NCI-H187 (cell line): ENCODE results near the gene TRMT44.
"Not testable (repeated sequence)": the region's sequence is repeated elsewhere in the genome, so short reads cannot be mapped to it uniquely, and the experiment has no call there.

Experiments
- DNase-seq, 2 experiments: peaks; one replicate each; lab custom pipeline; 2025; lab: John Stamatoyannopoulos, UW

The TRMT44 gene

GRCh38 chr4:8440492-8441311, at the start of gene TRMT44, which contains the start of gene ACOX3:
Gene TRMT44 (plus strand): TSS chr4:8440777. CDS start chr4:8440823, 46 bp downstream.
Gene ACOX3 (minus strand): TSS chr4:8440723. CDS start chr4:8416521, 24,202 bp downstream.
- peak; percentile 83 to 97 for DNase-seq

GRCh38 chr4:8391071-8391470, 49.5 kb upstream of the TRMT44 start:
- DNase-seq: no peak

DNA sequence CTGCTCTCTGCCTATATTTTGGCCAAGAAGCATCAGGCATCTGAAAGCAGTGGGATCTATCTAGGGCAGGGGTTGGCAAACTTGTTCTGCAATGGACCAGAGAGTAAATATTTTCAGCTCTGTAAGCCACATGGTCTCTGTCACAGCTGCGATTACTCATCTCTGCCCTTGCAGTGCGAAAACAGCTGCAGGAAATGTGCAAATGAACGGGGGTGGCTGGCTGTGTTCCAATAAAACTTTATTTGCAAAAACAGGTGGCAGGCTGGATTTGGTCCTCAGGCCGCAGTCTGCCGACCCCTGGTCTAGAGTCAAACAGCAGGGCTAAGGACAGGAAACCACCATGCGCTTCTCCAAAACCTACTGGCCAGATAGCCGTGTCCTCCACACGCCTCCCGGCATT, 48.6 kb upstream of the TRMT44 start:
- no peak for DNase-seq

- no peak for DNase-seq
Measured at GRCh38 chr4:8392591-8393190, 47.9 kb upstream of the TRMT44 start.

GRCh38 chr4:8393593-8394038, 47.0 kb upstream of the TRMT44 start:
- DNase-seq: no peak

GRCh38 chr4:8394061-8394519, 46.5 kb upstream of the TRMT44 start:
- peak in 1 of 2 experiments; percentile 58 for DNase-seq

DNA sequence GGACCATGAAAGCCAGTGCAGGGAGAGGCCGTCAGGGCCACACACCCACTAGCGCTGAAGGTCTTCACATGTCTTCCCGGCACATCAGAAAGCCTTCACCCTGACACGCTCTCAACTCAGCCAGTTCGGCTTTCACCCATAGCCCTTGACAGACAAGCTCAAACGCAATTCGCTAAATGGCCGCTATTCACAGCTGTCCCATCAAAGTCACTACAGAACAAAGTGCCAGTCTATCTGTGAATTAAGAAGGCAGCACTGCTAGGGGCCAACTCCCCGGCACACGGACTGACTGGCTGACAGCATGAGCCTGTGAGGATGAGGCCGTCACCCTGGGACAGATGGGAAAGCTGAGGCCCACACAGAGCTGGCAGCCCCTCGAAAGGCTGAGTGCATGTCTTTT, 45.8 kb upstream of the TRMT44 start:
- no peak for DNase-seq

DNA sequence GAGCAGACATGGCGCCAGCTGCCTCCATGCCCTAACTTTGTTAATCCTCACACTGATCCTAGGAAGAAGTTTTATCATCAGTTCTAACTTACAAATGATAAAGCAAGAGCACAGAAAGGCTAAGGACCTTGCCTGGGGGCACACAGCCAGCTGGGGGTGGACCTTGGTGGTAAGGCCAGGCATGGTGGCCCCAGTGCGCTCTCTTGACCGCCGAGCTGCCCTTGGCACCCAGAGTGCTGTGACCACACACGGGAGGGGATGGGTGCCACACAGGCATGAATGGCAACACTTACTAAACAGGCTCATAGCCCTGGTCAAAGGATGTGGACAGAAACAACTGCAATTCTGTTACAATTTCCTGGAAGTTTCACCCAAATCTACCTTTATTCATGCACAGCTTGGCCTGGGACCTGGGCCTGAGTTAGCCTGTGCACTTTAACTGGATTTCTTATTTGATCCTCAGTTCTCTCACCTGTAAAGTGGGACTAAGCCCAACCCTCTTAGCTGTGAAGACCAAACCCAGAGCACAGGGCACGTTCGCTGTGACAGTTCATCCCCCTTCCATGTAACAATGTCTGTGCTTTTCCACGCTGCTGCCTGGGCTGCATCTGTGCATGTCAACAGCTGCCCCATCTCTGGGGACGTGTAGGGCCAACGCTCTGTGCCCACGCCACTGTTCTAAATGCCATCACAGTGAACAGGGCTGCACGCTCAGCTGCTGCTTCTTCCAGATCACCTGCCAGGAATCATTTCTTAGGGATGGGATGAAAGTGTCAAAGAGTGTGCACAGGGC, 44.9 kb upstream of the TRMT44 start:
- DNase-seq: no peak

GRCh38 chr4:8396762-8397406, 43.7 kb upstream of the TRMT44 start:
- DNase-seq: no peak

- DNase-seq: no peak
Measured at GRCh38 chr4:8398347-8398746, 42.2 kb upstream of the TRMT44 start.

GRCh38 chr4:8399298-8399697, 41.3 kb upstream of the TRMT44 start:
- DNase-seq: no peak

GRCh38 chr4:8400632-8401325, 39.8 kb upstream of the TRMT44 start:
- no peak for DNase-seq

DNA sequence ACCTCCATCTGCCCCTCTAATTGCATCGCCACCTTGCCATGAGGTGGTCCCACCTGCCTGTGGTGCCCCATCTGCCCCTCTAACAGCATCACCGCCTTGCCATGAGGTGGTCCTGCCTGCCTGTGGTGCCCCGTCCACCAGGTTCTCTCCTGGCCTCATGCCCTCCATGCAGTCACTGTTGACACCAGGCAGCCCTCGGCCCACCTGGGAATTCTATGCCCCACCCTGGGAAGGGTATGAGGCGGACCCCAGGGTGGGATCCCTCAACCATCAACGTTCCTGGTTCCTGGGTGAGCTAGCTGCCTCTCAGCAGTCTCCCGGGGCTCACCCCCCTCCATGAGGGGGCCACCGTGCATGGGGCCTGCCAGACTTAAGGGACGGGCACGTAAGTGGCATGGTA, 38.9 kb upstream of the TRMT44 start:
- no peak for DNase-seq

- no peak for DNase-seq
Measured at GRCh38 chr4:8402181-8402597, 38.4 kb upstream of the TRMT44 start.

DNA sequence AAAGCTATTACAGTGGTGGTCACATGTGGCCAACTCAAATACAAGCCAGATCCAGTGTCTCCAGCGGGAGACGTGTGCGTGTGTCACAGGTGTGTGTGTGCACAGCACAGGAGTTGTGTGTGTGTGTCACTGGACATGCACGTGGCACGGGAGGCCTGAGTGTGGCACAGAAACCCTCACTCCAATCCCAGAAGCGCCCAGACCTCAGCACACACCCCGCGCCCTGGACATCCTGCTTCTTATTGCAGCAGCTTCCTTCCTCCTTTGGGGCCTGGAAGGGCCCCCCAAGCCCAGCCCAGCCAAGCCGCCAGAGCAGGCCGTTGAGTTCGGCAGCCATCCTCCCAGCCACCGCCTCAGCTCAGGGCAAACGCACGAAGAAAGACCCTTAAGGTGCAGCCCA, 37.9 kb upstream of the TRMT44 start:
- DNase-seq: no peak

DNA sequence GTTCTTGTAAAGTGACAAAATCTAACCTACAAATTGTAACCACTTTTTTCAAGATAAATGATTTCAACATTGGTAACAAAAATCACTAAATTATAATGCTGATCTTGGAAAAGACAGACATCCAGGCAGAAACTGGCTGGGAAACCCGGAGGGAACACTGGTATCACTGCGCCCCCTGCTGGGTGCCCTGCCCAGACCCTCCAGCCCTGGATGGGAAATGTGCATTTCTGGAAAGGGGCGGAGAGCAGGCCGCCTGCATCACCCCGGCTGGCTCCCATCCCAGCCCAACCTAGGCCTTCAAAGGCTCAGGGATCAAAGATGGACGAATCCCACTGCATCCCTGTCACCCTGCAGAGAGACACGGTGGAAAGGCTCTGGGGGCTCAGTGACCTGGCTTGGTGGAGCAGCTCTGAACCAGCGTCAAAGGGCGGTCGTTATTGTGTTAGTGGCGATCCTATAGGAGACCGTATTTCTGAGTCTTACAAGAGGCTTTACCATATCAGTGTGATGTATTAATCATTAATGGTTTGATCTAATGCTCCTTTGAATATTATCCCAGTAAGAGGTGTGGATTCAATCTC, 37.3 kb upstream of the TRMT44 start:
- peak; percentile 37 to 62 for DNase-seq

DNA sequence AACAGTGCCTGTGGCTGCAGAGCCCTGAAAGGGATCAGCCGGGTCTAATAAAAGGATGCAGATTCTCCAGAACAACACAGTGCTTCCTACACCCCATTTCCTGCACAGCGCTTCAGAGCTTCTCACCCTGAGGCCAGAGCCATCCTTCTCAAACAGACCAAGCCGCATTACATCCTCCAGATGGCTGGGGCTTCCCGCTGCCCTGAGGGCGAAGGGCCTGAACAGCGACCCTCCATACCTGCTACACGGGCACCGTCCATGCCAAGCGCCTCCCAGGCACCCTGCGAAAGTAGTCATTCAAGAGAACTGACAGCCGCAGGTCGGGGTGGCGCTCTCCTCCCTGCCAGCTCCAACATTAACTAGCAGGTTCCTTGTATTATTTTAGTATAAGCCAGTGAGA, 36.6 kb upstream of the TRMT44 start:
- DNase-seq: no peak

- no peak for DNase-seq
Measured at GRCh38 chr4:8404791-8405515, 35.6 kb upstream of the TRMT44 start.

- no peak for DNase-seq
Measured at GRCh38 chr4:8405516-8405875, 35.1 kb upstream of the TRMT44 start.

DNA sequence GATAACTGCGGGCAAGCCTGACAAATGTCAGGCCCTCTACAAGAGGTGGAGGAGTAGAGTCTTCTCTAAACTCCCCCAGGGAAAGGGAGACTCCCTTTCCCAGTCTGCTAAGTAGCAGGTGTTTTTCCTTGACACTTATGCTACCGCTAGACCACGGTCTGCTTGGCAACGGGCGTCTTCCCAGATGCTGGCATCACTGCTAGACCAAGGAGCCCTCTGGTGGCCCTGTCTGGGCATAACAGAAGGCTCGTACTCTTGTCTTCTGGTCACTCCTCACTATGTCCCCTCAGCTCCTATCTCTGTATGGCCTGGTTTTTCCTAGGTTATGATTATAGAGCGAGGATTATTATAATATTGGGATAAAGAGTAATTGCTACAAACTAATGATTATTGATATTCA, 33.7 kb upstream of the TRMT44 start:
- DNase-seq: not testable (repeated sequence)
